NCI-H748 (cell line): ENCODE results near the gene TLL2.

ENCODE experiments used
- DNase-seq: peaks from one replicate; lab custom pipeline; 2025; ENCODE audit not compliant: unreplicated experiment; lab: John Stamatoyannopoulos, UW

TLL2 gene

GRCh38 chr10:96427291-96427690 lies 86.4 kb downstream of the TLL2 start:
- DNase-seq, result no peak

- no peak for DNase-seq
These were observed 91.2 kb downstream of the TLL2 start for GRCh38 chr10:96422525-96422924.

DNA sequence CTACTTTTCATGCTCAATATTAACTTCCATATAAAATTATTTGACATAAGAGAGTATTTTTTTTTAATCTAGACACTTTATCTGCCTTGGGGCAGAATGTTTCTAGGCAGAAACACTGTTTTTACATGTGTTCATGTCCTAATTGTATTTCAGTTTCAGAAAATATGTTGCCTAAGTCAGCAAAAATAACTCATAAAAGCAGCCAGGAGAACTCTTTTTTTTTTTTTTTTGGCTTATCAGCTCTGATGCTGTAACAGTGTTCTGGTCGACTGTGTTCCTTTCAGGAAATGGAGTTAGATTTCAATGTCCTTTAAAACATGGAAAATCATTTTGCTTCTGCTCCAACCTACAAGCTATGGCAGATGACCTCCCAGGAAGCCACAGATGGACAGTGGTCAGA lies 91.7 kb downstream of the TLL2 start:
- DNase-seq, result no peak

- DNase-seq, result no peak
These were observed 93.3 kb downstream of the TLL2 start for GRCh38 chr10:96420228-96421009.

GRCh38 chr10:96419351-96419750 lies 94.4 kb downstream of the TLL2 start:
- no peak for DNase-seq

GRCh38 chr10:96418582-96418981 lies 95.1 kb downstream of the TLL2 start:
- DNase-seq, result no peak

- no peak for DNase-seq
These were observed 96.3 kb downstream of the TLL2 start for GRCh38 chr10:96417441-96417840.

DNA sequence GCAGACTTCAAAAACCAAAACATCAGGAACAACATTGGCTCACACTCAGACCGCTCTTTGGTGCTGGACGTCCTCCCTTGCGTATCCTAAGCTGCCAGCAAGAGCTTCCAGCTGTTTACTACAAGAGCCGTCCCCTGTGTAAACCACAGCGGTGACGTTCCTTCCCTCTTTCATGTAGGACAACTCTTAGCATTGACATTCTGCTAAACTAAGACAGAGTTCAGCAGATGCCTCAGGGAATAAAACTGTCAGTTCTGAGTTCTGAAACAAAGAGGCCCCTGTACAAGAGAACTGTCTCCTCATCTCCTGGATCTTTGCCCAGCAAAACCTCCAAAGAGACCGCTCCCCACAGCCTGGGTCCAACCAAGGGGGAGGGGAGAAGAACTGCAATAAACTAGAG lies 97.1 kb downstream of the TLL2 start:
- no peak for DNase-seq

DNA sequence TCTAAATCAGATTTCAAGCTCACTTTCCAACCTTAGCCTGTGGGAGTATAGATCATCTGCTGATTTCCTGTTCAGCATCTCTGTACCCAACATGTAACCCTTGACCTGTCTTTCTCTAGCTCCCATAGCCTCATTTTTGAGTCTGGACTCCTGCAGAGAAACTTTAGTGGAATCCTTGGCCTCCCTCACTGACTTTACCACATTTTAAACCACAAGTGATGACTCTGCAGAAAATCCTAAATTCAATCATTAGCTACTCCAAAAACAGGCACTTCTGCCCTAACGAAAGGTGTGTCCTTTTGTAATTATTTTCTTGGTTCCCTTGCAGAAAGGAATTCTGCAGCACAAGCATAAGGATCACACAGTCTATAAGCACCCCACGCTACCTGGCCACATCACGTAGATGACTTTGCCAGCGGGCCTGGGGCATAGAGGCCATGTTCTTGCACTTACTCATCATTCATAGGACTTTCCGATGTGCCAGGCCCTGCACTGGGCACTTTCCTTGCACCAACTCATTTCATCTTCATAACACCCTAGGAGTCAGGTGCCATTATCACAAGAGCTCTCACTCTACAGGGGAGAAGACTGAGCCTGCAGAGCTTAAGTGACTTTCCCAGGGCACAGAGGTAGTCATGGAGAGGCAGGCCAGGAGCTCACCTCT lies 97.7 kb downstream of the TLL2 start:
- DNase-seq, result no peak

DNA sequence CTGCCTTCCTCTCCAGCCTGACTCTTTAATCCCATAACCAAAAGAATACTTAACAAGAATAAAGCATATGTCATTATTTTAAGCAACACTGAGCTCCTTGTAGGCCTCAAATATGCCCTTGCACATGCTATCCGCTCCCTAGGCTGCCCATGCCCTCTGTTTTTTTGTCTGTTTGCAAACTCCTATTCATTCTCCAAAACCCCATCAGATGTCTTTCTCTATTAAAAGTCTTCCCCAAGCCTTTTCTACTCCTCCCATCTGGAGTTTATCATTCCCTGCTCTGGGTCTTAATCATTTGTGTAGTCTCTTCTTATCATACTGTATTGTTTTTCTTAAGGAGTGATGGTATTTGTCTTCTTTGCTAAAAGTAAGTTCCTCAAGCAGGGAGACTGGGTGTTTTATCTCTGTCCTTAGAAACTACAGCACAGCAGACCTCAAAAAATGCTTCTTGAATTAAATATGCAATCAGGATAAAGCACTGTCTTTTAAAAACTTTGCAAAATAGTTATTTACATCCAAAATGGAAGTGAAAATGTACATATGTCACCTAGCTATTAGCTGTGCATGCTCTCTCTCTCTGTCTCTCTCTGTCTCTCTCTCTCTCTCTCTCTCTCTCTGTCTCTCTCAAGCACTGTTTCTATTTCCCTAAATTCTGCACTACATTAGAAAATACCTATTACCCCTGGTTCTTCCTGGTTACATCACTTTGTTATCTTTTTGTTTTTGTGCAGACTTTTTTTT lies 98.4 kb downstream of the TLL2 start:
- no peak for DNase-seq

- no peak for DNase-seq
These were observed 99.4 kb downstream of the TLL2 start for GRCh38 chr10:96414303-96414702.

DNA sequence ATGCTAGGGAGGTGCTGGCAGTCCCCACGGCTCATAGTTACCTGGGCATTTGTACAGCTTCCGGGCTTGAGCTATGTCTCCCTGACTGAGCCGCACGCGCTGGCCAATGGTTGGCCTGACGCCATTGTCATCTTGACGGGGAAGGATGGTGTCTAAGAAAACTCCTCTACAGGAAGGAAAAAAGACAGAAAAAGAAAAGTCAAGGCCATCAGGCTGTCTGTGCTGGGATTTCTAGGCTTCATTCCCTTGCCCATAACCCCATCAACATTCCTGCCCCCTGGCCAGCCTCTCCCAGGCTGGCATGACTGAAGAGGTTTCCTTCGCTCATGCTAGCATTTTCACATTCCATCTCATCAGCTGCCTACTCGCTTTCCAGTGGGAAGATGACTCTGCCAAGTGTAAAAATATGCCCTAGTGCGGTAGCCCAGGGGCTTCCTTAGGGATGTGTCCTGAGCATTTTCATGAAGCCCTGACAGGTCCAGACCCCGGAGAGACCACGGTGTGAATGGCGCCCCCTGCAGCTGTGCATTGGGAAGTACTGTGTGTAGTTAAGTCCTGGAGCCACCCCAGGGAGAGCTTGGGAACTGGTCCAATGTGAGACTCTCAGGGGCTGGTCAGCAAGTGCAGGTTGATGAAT lies 100.5 kb downstream of the TLL2 start:
- DNase-seq, result no peak

DNA sequence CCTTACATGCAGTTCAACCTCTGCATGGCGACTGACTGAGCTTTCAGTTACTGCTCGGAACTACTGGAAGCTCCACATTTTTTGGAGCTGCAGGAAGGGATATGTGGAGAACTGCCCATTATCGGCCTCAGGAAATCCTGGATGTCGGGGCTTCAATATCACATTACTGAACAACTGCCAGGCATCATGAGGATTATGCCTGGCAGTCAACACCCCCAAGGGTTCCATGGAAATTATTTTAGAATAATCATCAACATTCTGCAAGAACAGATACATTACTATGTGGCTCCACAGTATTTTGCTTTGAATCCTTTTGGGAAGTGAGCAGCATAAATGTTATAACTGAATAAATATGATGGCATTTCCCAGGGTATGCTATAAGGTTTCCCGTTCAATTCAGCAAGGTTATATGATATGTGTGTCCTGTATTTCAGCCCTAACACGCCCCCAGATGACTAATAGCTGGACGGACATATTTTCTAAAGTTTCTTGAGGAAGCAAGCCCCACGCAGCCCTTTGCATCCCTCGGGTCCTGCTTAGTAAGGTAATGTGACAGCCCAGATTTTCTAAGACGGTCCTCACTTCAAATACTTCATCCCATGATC lies 101.9 kb downstream of the TLL2 start:
- DNase-seq, result no peak

- no peak for DNase-seq
These were observed 103.4 kb downstream of the TLL2 start for GRCh38 chr10:96410296-96410695.

GRCh38 chr10:96408201-96408600 lies 105.5 kb downstream of the TLL2 start:
- DNase-seq, result no peak

- DNase-seq, result no peak
These were observed 106.1 kb downstream of the TLL2 start for GRCh38 chr10:96407560-96408069.

- no peak for DNase-seq
These were observed 107.6 kb downstream of the TLL2 start for GRCh38 chr10:96406091-96406490.

DNA sequence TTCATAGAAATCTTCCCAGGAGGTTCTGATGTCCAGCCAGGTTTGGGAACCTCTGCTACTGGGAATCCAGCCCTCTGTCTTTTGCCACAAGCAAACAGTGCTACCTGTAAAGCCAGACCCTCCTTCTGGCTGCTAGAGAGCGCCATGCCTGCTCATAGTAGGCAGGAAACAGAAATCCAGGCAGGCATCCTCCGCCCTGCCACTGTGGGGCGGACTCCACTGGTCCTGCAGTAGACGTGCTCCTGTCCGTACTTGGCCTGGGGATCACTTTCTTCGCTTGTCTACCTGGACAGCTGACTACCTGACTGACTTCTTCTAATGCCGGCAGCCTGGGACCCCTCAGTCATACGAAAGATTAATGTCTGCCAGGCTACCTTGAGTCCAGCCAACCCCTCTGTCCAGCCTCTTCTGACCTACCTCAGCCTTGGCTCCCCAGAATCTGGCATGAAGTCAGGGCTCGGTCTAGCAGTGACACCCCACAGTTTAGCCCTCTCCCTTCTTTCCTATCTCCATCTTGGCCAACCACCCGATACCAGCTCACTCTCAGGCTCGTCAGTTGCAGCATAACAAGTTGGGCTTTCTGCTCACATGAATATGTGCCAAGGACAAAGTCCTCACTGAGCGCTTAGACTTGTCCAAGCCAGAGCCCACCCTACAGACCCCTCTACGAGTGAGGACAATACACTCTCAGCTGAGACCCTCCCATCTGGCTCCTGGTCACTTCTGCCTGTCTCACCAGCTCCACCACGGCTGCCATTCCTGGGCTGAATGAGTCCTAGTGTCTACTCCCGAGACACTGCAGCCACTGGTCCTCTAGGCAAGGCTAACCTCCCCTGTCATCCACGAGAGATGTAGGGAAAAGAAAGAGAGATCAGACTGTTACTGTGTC lies 111.1 kb downstream of the TLL2 start:
- DNase-seq, result no peak

DNA sequence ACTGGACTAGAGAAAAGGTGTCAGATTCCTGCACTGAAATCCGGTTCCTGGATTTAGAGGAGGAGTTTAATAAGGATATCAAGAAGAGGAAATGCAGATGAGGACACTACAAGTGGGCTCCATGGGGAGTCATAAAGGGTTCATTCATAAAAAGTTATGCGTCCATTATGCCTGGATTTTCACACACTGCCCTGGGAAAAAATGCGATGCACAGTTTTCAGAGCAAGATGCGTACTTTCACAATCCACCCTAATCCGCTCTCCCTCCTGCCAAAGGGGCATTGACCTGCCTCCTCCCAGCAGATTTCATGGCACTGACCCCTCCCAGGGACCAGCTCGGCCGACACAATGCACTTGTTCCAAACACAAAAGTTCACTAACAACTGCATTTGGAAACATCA lies 112.7 kb downstream of the TLL2 start:
- DNase-seq, result no peak

DNA sequence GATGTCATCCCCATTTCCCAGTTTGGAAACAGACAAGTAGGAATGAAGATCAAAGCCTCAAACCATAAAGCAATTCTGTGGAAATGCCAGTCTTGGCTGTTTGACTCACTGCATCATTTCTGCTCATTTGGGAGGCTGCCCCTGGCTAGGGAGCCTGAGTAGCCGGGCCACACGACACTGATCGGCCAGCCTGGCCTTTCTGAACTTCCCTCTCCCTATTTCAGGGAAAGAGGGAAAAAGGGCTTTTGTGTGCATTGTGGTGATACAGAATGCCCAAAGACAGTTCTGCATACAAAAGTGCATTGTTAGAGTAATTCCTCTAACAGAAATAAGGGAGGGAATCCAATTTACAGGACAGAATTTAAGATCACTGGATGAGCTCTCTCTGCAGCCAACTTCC lies 113.3 kb downstream of the TLL2 start:
- DNase-seq, result no peak
